Ovary (tissue), 3 donors: ENCODE data around the gene NT5C3B.

Experiments used
- EP300 ChIP-seq: sonication (generic); formaldehyde crosslinking; IDR thresholded peaks from one replicate; pipeline ENCODE4 v1.6.1; 2017; ENCODE audit warnings: antibody characterized with exemption
- TF ChIP-seq, protein P1 (sequence below), 3 donors: fragments of 450-650 bp in 2 of 3; fragments of 200-600 bp in 1 of 3; IDR thresholded peaks; one replicate each; pipeline versions ENCODE4 v1.5.1 to v1.8.0; 2016 to 2022; ENCODE audit warnings: antibody characterized with exemption in 3 of 3, mild to moderate bottlenecking in 1 of 3
- donor health status: DM: no; HTN: no; CAD: no.

DNA sequence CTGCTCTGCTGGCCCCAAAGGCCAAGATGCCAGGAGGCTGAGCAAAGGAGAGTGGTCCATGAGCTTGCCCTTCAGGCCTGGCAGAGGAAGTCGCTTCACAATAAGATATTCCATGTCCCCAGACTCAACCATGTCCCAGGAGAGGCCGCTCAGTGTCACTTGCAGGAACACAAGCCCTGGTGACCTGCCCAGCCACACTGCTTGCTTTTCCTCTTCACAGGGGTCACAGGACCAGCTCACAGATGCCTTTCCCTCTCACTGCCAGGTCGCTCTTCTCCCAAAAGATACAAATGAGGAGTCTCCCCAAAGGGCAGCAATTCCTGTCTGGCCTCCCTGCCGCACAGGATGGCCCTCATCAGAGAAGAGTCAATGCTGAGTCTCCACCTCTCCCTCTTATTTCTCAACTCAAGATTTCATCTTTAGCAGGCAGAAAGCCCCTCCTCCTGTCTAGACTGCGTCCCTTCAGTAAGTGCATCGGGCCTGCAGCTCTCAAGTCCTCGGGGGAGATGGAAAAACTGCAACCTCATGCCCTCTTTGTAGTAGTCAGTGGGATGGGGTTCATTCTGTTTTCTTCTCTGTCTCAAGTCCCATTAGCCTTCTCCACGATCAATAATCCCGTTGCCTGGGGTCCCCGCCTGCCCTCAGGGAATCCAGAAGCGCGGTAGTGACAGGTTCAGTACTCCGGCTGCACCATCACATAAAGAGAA lies 54.5 kb downstream of the NT5C3B start:
- TF ChIP-seq, protein P1, sequence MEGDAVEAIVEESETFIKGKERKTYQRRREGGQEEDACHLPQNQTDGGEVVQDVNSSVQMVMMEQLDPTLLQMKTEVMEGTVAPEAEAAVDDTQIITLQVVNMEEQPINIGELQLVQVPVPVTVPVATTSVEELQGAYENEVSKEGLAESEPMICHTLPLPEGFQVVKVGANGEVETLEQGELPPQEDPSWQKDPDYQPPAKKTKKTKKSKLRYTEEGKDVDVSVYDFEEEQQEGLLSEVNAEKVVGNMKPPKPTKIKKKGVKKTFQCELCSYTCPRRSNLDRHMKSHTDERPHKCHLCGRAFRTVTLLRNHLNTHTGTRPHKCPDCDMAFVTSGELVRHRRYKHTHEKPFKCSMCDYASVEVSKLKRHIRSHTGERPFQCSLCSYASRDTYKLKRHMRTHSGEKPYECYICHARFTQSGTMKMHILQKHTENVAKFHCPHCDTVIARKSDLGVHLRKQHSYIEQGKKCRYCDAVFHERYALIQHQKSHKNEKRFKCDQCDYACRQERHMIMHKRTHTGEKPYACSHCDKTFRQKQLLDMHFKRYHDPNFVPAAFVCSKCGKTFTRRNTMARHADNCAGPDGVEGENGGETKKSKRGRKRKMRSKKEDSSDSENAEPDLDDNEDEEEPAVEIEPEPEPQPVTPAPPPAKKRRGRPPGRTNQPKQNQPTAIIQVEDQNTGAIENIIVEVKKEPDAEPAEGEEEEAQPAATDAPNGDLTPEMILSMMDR (IDR thresholded peaks at IDR 0.05) = no peak
- TF ChIP-seq EP300 = no peak
